Left lung (tissue), 14 donors: ENCODE results near the gene LRP4. TPM values are rescaled to one million over a fixed set of nuclear protein-coding genes. Genes with fewer than 3 reads are reported as not detected.
"Not testable (repeated sequence)": the region's sequence is repeated elsewhere in the genome, so short reads cannot be mapped to it uniquely, and the experiment has no call there.

Source experiments
- ATAC-seq: fragments of 200-7000 bp; cut with Tn5 transposase; one replicate; pipeline ENCODE4 v1.9.1; 2020; ENCODE audit warnings: moderate library complexity
- DNase-seq, 4 donors: peaks; one replicate each; pipeline ENCODE4 v3.0.0-alpha.2; 2013 to 2020
- H3K27ac ChIP-seq, 2 donors: fragments of 200-600 bp; sonication (generic) in 1 of 2; one replicate each; pipeline versions ENCODE4 v1.5.0 to v1.8.0; 2020 to 2021
- H3K27me3 ChIP-seq, 2 donors: fragments of 200-600 bp; sonication (generic) in 1 of 2; one replicate each; pipeline versions ENCODE4 v1.5.0 to v1.8.0; 2020 to 2021
- H3K36me3 ChIP-seq, 2 donors: fragments of 200-600 bp; sonication (generic) in 1 of 2; one replicate each; pipeline versions ENCODE4 v1.5.0 to v1.8.0; 2020 to 2021
- H3K4me1 ChIP-seq, 2 donors: fragments of 200-600 bp; one replicate each; pipeline ENCODE4 v1.8.0; 2021
- H3K4me3 ChIP-seq, 2 donors: fragments of 200-600 bp; sonication (generic) in 1 of 2; one replicate each; pipeline versions ENCODE4 v1.5.0 to v1.8.0; 2020 to 2021; ENCODE audit warnings: mild to moderate bottlenecking in 1 of 2
- H3K9me3 ChIP-seq, 2 donors: fragments of 200-600 bp; sonication (generic) in 1 of 2; one replicate each; pipeline versions ENCODE4 v1.5.0 to v1.8.0; 2020 to 2021
- intact Hi-C, 2 donors: fragments of 100-400 bp; cut with DNase I; formaldehyde crosslinking; loops; one replicate each; pipeline versions ENCODE4 v1.11.2 to v1.14.2; 2022
- long read RNA-seq, 12 donors: library from polyadenylated mRNA in 2 of 12; unstranded in 2 of 12; transcript quantifications; one replicate each; pipeline ENCODE4 v2.0.0 and lab custom pipeline, GENCODE V29; 2019 to 2026
- polyA plus RNA-seq, 6 donors: library from polyadenylated mRNA; unstranded; fragments of 120-200 nt; gene quantifications; one replicate each; pipeline ENCODE4 v1.2.1, GENCODE V29; 2013; ENCODE audit not compliant: insufficient read length in 6 of 6
- total RNA-seq, 2 donors: library from RNA; stranded (reverse); fragmentation: NEBNext Ultra II Directional; extraction: Animal tissue kit (Norgen Biotek cat#: 25700); gene quantifications; one replicate each; pipeline ENCODE4 v1.2.1, GENCODE V29; 2021
- TF ChIP-seq, protein P1 (sequence below), 2 donors: fragments of 200-600 bp; sonication (generic) in 1 of 2; IDR thresholded peaks; one replicate each; pipeline versions ENCODE4 v1.5.0 to v1.8.0; 2021; ENCODE audit warnings: antibody characterized with exemption in 2 of 2
- donor health status: DM: no; HTN: yes; CAD: no.
- donor health status: DM: no; HTN: no; CAD: no.

The LRP4 gene
- total RNA-seq (1 to 10 TPM; 4.9 to 5.0 TPM), polyA plus RNA-seq (10 to 100 TPM; 25.2 to 30.8 (median 26.8) TPM)
- long read RNA-seq, donor 1, full-length matches to known transcripts = 2 of 2 reads
- long read RNA-seq, donor 1, partial matches to known transcripts = 0 of 2 reads
- long read RNA-seq, donor 1, other reads (novel, unspliced or antisense) = 0 of 2 reads
- long read RNA-seq, donor 2, partial matches to known transcripts = 0 of 1 reads
- long read RNA-seq, donor 2, other reads (novel, unspliced or antisense) = 0 of 1 reads
- long read RNA-seq, donor 3 = 0 reads
- long read RNA-seq, donor 4 = 0 reads
- long read RNA-seq, donor 5, partial matches to known transcripts = 0 of 1 reads
- long read RNA-seq, donor 5, other reads (novel, unspliced or antisense) = 0 of 1 reads
- long read RNA-seq, donor 6 = 0 reads
- long read RNA-seq, donor 7, partial matches to known transcripts = 0 of 1 reads
- long read RNA-seq, donor 7, other reads (novel, unspliced or antisense) = 0 of 1 reads
- long read RNA-seq, donor 8, partial matches to known transcripts = 0 of 3 reads
- long read RNA-seq, donor 8, other reads (novel, unspliced or antisense) = 0 of 3 reads
- long read RNA-seq, donor 9 = 0 reads
- long read RNA-seq, donor 10 = 0 reads
- long read RNA-seq, donor 11, full-length matches to known transcripts = 1 of 1 reads
- long read RNA-seq, donor 11, partial matches to known transcripts = 0 of 1 reads
- long read RNA-seq, donor 11, other reads (novel, unspliced or antisense) = 0 of 1 reads
- long read RNA-seq, donor 12 = 0 reads

DNA sequence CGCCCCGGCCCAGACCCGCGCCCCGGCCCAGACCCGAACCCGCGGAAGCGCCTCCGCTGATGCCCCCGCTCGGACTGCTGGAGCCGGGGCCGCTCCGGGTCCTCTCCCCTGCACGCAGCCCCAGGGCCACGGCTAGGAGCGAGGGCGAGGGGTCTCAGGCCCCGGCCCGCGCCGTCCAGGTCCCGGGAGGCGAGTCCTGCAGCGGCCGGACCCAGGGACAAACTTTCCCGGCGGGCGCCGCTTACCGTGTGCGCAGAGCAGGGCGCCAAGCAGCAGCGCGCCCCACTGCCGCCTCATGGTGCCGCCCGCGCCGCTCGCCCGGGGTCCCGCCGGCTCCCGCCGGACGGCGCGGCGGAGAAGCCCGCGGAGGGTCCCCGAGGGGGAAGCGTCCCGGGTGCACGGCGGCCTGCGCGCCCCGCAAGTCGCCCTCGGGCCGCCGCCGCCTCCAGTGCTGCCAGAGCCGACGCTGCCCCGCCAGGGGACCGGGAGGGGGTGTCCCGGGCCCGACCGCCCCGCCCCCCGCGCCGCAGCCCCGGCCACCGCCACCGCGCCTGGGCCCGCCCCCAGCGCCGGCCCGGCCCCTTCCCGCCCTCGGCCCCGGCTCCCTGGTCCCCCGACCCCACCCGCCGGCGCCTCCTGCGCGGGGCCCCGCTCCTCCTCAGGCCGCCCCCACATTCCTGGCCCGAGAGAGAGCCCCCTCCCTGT is at the start of gene LRP4:
Gene LRP4, minus strand, starts transcription at position 468 of the 705 bp plus-strand sequence. Its CDS starts 171 bp downstream, at position 297.
- Histone ChIP-seq H3K36me3 (no peaks in the 10 kb centered on the region), H3K4me1 (peaks cover 0 to 32% of the 10 kb centered on the region in 2 donors), H3K9me3 (no peaks in the 10 kb centered on the region), H3K4me3 (peak within 1 kb of the TSS; percentile 42 to 46), H3K27me3 (peaks cover 18 to 67% of the 10 kb centered on the region in 2 donors), H3K27ac (no peak within 1 kb of the TSS)
- intact Hi-C loops = no loop called here
- TF ChIP-seq, protein P1, sequence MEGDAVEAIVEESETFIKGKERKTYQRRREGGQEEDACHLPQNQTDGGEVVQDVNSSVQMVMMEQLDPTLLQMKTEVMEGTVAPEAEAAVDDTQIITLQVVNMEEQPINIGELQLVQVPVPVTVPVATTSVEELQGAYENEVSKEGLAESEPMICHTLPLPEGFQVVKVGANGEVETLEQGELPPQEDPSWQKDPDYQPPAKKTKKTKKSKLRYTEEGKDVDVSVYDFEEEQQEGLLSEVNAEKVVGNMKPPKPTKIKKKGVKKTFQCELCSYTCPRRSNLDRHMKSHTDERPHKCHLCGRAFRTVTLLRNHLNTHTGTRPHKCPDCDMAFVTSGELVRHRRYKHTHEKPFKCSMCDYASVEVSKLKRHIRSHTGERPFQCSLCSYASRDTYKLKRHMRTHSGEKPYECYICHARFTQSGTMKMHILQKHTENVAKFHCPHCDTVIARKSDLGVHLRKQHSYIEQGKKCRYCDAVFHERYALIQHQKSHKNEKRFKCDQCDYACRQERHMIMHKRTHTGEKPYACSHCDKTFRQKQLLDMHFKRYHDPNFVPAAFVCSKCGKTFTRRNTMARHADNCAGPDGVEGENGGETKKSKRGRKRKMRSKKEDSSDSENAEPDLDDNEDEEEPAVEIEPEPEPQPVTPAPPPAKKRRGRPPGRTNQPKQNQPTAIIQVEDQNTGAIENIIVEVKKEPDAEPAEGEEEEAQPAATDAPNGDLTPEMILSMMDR (IDR thresholded peaks at IDR 0.05) = no peak
- DNase-seq = peak in 2 of 4 donors; percentile 69 to 82
- peak; percentile 40 for ATAC-seq

- H3K27me3 ChIP-seq = no peaks in the 10 kb centered on the region
- ATAC-seq (no peak), DNase-seq (no peak)
- no peaks in the 10 kb centered on the region for H3K36me3 ChIP-seq
- TF ChIP-seq, protein P1 (IDR thresholded peaks at IDR 0.05) = no peak
- intact Hi-C loops = no loop called here
- H3K4me3 ChIP-seq = no peak overlapping the region
- H3K9me3 ChIP-seq = no peaks in the 10 kb centered on the region
- no peak overlapping the region for H3K27ac ChIP-seq
- H3K4me1 ChIP-seq = no peaks in the 10 kb centered on the region
These were observed 49.6 kb upstream of the LRP4 start for GRCh38 chr11:46967962-46968361.

- intact Hi-C loops = no loop called here
- TF ChIP-seq, protein P1 (IDR thresholded peaks at IDR 0.05) = no peak
- no peaks in the 10 kb centered on the region for H3K36me3 ChIP-seq
- no peak for ATAC-seq
- H3K4me3 ChIP-seq = no peak overlapping the region
- H3K9me3 ChIP-seq = no peaks in the 10 kb centered on the region
- DNase-seq = no peak
- H3K27ac ChIP-seq = no peak overlapping the region
- no peaks in the 10 kb centered on the region for H3K4me1 ChIP-seq
- H3K27me3 ChIP-seq = no peaks in the 10 kb centered on the region
These were observed 48.4 kb upstream of the LRP4 start for GRCh38 chr11:46966773-46967172.

DNA sequence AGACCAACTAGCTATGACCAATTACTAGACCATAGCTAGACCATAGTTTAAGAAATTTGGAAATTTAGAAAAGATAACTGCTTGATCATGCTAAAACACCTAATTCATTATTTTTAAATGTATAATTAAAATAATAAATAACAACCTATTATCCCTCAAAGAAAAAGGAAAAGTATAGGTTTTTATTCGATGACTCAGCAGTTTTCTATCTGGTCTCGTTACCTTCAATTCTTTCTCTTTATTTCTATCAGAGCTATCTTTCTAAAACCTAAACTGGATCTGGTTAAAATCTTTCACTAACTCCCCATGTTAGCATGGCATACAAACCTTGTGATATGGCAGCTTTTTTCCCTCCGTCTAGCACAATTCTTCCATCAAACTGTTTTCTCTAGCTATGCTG is 45.5 kb upstream of the LRP4 start:
- Histone ChIP-seq H3K4me3 (no peak overlapping the region), H3K4me1 (no peaks in the 10 kb centered on the region), H3K27ac (no peak overlapping the region), H3K27me3 (no peaks in the 10 kb centered on the region), H3K9me3 (peaks cover 0 to 2% of the 10 kb centered on the region in 2 donors), H3K36me3 (no peaks in the 10 kb centered on the region)
- DNase-seq = no peak
- intact Hi-C loops = no loop called here
- TF ChIP-seq, protein P1 (IDR thresholded peaks at IDR 0.05) = no peak
- no peak for ATAC-seq

- DNase-seq, H3K4me3 ChIP-seq, H3K27ac ChIP-seq, H3K36me3 ChIP-seq, intact Hi-C loops, H3K4me1 ChIP-seq, H3K27me3 ChIP-seq, ATAC-seq, H3K9me3 ChIP-seq: not testable (repeated sequence)
These were observed 43.5 kb upstream of the LRP4 start for GRCh38 chr11:46961886-46962285.
